ENCODE data around the gene CHAT.

CHAT gene

GRCh38 chr10:49597426-49598163 lies 16.2 kb upstream of the CHAT start:
- FAIRE-seq: no peak

GRCh38 chr10:49598164-49598856 lies 15.5 kb upstream of the CHAT start:
- FAIRE-seq: no peak

- FAIRE-seq: no peak
Observed at GRCh38 chr10:49598986-49599385, 14.9 kb upstream of the CHAT start.

- no peak for FAIRE-seq
Observed at GRCh38 chr10:49599546-49599945, 14.3 kb upstream of the CHAT start.

- FAIRE-seq: no peak
Observed at GRCh38 chr10:49600046-49600445, 13.8 kb upstream of the CHAT start.

- no peak for FAIRE-seq
Observed at GRCh38 chr10:49600781-49601400, 12.9 kb upstream of the CHAT start.

GRCh38 chr10:49601857-49602256 lies 12.0 kb upstream of the CHAT start:
- FAIRE-seq: no peak

- FAIRE-seq: no peak
Observed at GRCh38 chr10:49602380-49603023, 11.3 kb upstream of the CHAT start.

GRCh38 chr10:49605216-49605938 lies 8.5 kb upstream of the CHAT start:
- no peak for FAIRE-seq

GRCh38 chr10:49605939-49606509 lies 7.8 kb upstream of the CHAT start:
- FAIRE-seq: no peak

- FAIRE-seq: no peak
Observed at GRCh38 chr10:49606981-49607535, 6.8 kb upstream of the CHAT start.

GRCh38 chr10:49608166-49609005 lies 5.5 kb upstream of the CHAT start:
- no peak for FAIRE-seq

- no peak for FAIRE-seq
Observed at GRCh38 chr10:49609006-49609282, 4.9 kb upstream of the CHAT start.

GRCh38 chr10:49609283-49610113 lies 4.3 kb upstream of the CHAT start:
- FAIRE-seq: no peak

GRCh38 chr10:49610114-49610457 lies 3.8 kb upstream of the CHAT start, which contains the start of gene SLC18A3:
Gene SLC18A3 (plus strand): TSS chr10:49610310. CDS start chr10:49610741, 431 bp downstream.
- FAIRE-seq: no peak

- no peak for FAIRE-seq
Observed at GRCh38 chr10:49610458-49611165, 3.2 kb upstream of the CHAT start.

- no peak for FAIRE-seq
Observed at GRCh38 chr10:49611166-49611815, 2.5 kb upstream of the CHAT start.

- no peak for FAIRE-seq
Observed at GRCh38 chr10:49611816-49612512, 1.9 kb upstream of the CHAT start.

Data from islet of Langerhans (tissue), 1 donor.